C1 segment of cervical spinal cord (tissue), 14 donors: ENCODE data around the gene ZRANB1.

Source experiments
- DNase-seq, 14 donors: peaks; one replicate each; lab custom pipeline; 2025; lab: John Stamatoyannopoulos, UW

ZRANB1 gene

DNA sequence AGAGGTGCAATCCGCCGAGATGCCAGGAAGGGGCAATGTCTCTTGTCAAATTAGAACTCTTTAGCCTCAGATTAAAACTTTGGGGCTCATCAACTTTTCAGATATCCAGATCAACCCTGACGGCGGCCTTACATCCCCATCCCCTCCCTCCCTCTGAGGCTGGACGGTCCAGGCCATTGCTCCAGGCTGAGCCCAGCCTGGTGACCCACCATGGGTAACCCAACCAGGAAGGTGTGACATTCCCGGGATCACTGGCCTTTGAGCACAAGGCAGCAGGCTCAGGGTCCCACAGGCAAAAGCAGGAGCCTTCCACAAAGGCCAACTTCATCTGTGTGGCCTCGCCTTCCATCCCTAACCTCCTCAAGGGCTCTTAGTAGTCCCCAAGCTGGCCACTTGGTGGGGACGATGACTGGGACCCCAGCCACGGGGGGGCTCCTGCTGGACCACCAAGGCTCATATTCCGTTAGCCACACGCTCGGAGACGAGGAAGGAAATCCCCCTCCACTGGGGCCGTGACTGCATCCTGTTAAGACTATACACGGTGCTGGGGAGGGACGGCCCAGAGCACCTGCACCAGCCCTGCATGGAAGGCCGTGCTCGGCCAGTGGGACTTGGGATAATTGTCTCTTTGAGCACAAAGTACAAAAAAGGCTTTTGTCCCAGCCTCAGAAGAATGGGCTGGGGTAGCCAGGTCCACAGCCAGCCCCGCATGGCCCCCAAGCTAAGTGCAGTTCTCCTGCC is 62.8 kb downstream of the ZRANB1 start:
- no peak for DNase-seq

DNA sequence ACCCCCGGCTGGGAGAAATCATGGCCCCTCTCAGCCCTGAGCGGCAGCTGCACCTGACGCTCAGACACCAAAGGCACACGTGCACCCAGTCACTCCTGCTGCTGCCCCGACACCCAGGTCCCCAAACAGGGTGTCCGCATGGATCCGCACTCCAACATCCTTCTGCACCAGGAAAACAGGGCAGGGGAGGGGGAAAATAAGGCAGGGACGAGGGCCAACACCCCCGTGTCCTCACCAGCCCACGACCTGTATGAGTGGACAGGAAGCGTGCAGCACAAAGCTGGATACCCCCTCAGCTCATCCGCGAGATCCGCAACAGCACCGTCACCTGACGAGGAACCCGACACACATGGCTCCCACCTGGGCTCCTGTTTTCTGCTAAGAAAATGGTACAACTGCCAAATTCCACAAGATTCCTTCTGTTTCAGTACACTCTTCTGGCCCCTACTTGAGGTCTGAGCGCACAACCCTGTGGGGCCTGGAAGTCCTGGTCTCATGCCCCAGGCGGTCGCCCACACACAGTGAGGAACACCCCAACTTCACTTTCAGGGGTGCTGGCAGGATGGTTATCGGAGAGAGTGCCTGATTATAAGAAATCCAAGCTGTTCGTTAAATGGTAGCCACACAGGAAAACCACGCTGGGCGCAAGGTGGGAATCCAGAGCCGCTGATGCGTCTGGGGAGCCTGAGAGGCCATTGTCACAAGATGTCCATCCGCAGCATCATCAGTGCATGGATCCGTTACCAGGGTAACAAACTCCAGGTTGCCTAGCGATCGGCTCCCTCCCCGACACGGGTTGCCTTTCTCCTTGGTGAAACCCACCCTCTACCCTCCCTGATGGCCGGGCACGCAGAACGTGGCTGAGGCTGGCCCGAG is 63.6 kb downstream of the ZRANB1 start:
- DNase-seq, result no peak

DNA sequence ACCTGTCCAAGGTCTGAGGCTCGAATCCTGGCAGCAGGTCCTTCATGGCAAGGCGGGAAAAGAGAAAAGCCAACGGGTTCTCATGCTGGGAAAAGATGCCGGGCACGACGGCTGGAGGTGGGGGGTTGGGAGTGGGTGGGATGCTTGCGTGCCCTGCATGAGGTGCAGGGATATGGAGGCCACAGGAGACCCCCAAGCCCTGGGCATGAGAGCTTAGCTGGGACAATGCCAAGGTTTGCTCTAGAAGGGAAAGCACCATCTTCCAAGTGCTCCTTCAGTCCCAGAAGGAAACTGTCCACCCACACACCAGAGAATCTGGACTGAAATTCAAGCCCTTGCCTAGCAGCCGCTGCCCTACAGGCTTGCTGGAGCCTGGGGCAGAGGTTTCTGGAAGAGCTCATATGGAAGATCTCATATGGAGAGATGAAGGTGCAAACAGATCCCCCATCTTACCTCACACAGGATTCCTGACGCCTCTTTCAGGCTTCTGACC is 64.3 kb downstream of the ZRANB1 start:
- DNase-seq, result no peak

GRCh38 chr10:125006921-125007426 is 65.1 kb downstream of the ZRANB1 start:
- peak in 7 of 14 donors; percentile 26 to 67 (median 50) for DNase-seq

GRCh38 chr10:125007436-125007835 is 65.5 kb downstream of the ZRANB1 start:
- DNase-seq, result peak in 2 of 14 donors; percentile 54 to 67

DNA sequence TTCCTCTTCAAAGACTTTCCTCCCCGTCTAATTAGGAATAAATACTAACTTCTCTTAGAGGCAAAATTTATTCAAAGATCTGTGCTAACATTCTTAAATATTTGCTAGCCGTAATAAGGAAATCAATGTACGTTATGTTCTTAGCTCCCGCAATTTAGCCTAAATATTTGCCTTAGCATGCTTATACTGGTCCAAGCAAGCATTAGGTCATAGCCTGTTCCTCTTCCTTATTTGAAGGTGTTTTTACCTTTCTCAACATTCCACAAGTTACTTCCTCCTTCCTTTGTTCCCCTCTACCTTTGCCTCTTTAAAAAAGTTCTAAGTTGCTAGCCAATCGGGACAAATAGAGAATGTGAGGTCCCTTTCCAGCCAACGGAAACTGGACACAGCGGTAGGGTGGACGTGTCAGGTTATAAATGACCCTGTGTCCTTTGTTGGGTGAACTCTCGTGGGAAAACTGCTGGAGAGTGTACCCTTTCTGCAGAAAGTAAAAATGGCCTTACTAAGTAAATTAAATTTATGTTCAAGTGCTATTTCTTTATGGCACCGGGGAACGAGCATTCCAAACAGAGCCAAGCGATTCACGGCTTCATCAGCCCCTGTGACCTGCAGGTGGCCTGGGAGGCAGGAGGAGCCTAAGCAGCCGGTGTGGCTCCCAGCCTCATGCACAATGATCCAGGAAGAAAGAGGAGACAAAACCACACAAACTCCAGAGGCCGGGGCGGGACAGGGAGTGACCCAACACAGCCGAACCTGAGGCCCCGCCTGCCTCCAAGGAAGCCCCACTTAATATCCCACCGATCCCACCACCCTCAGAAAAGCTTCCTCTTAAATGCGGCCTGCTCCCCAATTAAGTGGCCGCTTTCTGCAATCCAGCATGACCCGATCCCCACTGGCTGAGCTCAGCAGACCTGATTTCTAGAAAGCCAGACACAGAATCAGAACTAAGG is 67.0 kb downstream of the ZRANB1 start:
- DNase-seq, result no peak

- peak in 2 of 14 donors; percentile 20 to 46 for DNase-seq
Measured at GRCh38 chr10:125009661-125010161, 67.8 kb downstream of the ZRANB1 start.

DNA sequence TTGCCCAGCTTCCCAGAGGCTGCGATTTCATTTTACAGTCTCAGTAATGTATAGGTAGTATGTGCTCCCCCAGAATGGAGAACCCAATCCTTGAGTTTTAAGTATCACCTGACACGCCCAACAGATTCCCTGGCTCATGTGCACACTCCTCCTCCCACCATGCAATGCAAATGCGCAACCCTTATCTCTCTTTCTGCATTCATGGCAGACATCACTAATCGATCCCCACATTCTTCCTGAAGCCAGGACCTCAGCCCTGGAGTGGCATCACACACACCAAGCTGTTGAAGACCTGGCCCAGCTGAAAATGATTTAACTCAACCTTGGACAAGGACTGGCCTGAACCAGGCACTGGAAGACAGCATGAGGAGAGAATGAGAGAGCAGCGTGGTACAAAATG is 68.4 kb downstream of the ZRANB1 start:
- no peak for DNase-seq

GRCh38 chr10:125011171-125011925 is 69.4 kb downstream of the ZRANB1 start:
- no peak for DNase-seq

- DNase-seq, result no peak
Measured at GRCh38 chr10:125011926-125012705, 70.2 kb downstream of the ZRANB1 start.

DNA sequence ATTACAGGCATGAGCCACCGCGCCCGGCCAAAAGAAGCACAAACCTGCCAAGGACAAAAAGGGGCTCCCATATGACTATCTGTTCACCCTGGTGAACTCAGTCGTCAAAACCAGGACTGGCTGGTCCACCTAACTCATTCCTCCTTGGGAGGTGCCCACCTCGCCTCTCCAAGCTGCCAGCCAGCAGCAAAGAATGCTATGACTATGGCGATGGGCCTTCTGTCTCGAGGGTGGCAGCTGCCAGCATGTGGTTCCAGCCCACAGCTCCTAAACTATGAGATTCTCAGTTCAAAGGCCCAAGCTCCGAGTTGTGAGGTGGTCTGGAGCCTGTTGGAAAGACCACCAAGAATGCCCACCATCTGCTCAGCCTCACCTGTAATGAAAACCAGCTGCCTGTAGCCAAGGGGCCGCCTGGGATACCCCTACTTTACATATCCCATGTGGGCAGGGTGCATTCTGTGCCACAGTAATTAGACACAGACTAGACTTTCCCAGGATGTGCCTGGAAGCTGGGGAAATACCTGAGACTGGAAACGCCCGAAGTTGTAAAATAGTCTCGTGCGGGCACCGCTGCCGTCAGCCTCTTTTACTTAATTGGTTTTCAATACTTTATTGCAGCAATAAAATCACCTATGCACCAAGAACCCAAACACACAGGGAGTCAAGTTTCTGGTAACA is 71.1 kb downstream of the ZRANB1 start:
- no peak for DNase-seq

- DNase-seq, result no peak
Measured at GRCh38 chr10:125013529-125013872, 71.6 kb downstream of the ZRANB1 start.

DNA sequence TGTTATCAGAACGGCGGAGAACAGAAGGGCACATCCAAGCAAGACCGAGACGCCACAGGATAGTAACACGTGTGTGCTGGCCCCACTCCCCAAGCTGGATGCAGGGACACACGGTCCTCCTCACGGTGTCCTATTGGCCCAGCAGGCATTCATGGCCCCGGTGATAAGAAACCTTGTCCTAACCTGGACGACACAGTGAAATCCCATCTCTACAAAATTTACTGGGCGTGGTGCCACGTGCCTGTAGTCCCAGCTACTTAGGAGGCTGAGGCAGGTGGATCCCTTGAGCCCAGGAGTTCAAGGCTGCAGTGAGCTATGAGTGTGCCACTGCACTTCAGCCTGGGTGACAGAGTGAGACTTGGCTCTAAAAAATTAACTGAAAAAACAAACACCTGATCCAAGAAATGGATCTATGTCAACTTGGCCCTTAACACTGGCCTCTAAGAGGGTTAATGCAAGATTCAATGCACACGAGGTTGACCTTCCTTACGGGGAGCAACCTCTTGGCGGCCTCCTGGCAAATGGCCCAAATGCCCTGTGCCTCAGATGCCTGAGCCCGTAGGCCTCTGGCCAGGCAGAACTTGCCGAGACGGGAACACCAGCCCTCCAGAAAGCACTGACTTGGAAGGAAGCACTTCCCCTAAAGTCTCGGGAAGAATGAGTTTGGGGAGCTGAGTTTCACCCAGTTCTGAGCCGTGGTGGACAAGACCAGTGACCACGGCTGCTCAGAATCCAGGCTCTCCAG is 72.3 kb downstream of the ZRANB1 start:
- no peak for DNase-seq

GRCh38 chr10:125014836-125015355 is 73.0 kb downstream of the ZRANB1 start:
- DNase-seq, result no peak

DNA sequence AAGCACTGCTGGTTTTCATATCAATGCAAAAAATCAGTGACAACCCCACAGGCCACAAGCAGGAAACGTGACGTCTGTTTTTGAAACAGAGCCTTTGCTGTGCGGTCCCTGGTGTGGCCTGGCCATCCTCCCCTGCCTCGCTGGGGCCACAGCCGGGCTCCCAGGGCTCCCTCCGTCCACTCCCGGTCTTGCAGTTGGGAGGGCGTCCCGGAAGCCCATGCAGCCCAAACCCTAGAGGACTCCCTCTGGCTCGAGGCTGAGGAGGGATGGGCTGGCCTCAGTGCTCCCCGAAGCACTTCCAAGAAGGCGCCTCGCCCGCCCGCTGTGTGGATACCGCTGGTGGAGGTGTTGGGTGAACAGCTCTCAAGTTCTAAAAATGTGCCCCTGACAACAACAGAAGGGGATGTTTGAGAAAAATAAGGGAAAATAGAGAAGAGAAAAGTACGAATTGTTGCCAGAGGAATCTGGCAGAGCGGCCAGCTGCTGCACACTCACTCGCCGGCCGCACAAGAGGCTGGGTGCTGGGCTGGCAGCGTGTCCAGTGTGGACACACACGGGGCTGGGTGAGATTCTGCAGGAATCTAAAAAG is 73.5 kb downstream of the ZRANB1 start:
- peak in 6 of 14 donors; percentile 13 to 62 (median 46) for DNase-seq

- peak in 8 of 14 donors; percentile 35 to 85 (median 63) for DNase-seq
Measured at GRCh38 chr10:125016123-125016522, 74.2 kb downstream of the ZRANB1 start.

DNA sequence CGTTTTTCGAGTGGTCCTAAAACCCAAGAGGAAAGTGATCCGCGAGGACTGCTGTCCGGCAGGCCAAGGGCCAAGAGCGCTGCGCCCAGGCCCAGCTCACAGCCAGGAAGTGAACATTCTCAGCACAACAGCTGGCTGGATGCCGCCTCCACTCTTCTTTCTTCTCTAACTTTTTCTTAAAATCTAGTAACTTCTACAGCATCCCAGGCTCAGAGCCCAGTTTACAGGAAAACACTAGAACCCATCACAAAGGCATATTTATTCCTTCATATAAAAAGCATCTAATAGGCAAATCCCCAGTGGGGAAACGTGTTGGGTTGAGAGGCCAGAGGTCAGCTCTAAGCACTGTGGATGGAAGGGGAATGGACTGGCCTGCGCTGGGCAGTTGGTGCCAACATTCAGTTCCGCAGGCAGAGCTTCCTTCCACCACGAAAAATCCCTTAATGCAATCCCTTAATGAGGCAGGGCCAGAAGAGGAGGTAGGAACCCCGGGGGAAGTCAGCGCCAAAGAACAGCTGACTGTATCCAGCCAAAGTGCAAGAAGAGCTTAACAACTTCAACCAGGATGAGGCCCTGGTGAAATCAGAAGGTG is 74.8 kb downstream of the ZRANB1 start:
- DNase-seq, result peak in 9 of 14 donors; percentile 22 to 77 (median 61)
